Left renal pelvis (tissue), 4 donors: ENCODE measurements around the gene PLCL1. TPM values are rescaled to one million over a fixed set of nuclear protein-coding genes. Genes with fewer than 3 reads are reported as not detected.
A peak's percentile ranks its signal among the peaks of the same experiment; 100 is the strongest.
"Not testable (repeated sequence)": the region's sequence is repeated elsewhere in the genome, so short reads cannot be mapped to it uniquely, and the experiment has no call there.

Experiments used
- DNase-seq, 4 donors: peaks; one replicate each; pipeline ENCODE4 v3.0.0-alpha.2; 2013; ENCODE audit warnings: low read depth in 4 of 4, low spot score in 3 of 4
- polyA plus RNA-seq, 4 donors: library from polyadenylated mRNA; unstranded; fragments of 120-200 nt; gene quantifications; one replicate each; pipeline ENCODE4 v1.2.1, GENCODE V29; 2013; ENCODE audit not compliant: insufficient read length in 4 of 4

PLCL1 gene
- polyA plus RNA-seq, 4 donors = 14.9 to 23.4 (median 18.3) TPM

DNA sequence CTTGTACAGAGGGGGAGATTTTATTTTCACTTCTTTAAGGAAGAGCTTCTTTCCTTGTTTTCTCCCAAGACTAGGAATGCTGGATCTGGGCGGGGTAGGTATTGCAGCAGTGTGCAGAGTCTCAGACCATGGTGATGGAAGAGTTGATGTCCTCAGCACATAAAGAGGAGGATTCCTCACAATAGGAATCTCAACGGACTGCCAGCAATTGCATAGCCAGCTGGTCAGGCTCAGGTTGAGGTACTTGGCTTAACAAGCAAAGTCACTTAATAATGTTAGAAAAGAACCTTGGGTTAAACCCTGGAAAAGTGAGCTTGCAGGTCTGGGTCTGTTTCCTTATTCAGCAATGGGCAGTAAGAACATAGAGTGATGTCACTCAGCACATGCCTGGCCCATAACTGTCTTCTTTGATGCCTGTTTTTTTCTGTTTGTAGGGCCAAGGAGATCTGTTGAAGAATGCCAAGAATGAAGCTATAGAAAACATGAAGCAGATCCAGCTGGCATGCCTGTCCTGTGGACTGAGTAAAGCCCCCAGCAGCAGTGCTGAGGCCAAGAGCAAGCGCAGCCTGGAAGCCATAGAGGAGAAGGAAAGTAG is 342.1 kb downstream of the PLCL1 start:
- DNase-seq = no peak

- DNase-seq = no peak
These were observed 352.9 kb downstream of the PLCL1 start for GRCh38 chr2:198157314-198157713.

- peak; percentile 4 to 16 (median 10) for DNase-seq
These were observed 356.8 kb downstream of the PLCL1 start for GRCh38 chr2:198161151-198161550.

DNA sequence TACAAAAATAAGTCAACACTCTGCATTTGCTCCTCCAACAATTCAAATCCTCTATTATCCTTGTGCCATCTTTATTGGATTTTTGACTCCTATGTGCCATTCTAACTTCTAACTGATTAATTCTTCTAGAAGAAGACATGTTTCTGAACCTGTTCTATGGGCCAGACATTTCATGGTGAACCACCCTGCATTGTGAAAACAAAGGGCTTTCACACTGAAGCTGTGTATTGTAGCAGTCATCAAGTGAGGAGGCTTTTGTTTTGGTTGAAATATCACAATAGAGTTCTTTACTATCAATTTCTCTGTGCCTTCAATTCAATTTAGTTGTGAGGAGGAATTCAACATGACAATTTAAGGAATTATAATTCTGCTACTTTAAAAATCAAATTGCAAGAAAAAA is 357.9 kb downstream of the PLCL1 start:
- DNase-seq = no peak

GRCh38 chr2:198164843-198165242 is 360.4 kb downstream of the PLCL1 start:
- DNase-seq = no peak

DNA sequence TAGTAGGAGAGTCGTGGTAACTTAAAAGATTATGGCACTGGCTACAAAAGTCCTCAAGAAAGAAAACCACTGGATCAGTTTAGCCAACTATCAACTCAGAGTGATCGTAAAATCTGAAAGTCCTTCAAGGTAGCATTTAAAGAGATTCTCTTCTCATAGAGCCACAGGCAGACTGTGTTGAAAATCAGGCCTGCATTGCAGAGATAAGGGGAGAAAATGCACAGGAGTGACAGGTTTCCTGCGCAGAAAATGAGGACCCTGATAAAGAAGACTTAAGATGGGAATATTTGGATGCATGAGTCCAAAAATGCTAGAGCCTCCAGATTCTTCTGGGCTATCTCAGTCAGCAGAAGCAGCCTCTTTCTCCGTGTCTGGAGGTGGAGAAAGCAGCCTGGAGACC is 360.9 kb downstream of the PLCL1 start:
- no peak for DNase-seq

DNA sequence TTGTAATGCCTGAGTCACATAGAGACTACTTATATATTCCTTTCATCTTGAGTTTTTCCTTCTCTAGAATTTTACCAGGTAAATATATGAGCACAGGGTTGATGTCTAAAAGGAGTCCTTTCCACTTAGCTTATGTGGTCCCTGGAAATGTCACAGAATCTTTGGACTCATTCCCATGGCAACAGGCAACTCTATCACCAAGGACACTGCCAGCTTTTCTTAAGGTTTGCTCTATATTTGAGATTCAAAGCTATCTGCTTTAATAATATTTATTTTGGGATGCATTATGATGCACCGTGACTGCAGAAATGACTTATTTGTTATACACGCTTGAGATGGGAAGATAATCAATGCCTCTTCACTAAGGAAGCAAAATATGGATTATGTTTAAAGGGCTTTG is 363.0 kb downstream of the PLCL1 start:
- DNase-seq = no peak

DNA sequence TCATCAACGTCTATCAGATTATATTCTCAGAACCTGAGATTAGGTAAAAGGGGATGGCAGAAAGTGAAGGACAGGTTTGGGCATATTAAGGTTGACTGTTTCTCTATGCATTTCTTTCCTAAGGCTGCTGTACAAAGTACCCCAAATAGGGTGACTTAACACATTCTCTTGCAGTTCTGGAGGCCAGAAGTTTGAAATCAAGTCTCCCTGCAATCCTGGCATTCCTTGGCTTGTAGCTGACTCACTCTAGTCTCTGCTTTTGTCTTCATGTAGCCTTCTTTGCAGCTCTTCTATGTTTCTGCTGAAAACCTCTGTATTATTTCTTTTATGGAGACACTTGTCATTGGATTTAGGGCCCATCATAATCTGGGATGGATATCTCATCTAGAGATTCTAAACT is 364.3 kb downstream of the PLCL1 start:
- no peak for DNase-seq

DNA sequence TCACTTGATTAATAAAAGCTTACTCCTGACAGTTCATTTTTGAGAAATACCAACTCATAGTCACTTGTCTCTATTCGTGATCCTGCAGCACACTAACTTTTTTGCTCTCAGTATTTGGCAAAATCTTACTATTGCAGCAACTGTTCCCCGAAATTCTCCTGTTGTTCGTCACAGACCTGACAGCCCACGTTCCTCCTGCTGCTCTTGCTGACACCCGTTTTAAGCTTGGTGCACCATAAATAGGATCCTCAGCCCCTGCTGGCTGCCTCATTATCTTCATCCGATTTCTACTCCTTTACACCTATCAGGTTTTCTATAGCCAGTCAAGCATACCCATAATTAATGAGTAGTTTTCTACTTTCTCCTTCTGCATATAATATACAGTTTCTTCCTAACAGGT is 368.8 kb downstream of the PLCL1 start:
- no peak for DNase-seq

GRCh38 chr2:198173864-198174263 is 369.5 kb downstream of the PLCL1 start:
- DNase-seq = no peak

DNA sequence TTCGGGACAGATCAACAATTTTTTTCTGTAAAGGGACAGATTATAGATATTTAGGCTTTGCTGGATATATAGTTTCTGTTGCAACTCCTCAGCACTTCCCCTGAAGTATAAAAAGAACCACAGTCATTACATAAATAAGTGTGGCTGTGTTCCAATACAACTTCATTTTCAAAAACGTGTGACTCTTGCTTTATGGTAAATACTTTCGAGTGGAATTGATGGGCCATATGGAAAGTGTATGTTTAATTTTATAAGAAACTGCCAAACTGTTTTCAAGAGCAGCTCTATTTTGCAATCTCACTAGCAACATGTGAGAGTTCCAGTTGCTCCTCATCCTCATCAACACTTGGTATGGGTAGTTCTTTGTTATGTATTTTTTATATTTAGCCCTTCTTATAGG is 370.9 kb downstream of the PLCL1 start:
- no peak for DNase-seq

DNA sequence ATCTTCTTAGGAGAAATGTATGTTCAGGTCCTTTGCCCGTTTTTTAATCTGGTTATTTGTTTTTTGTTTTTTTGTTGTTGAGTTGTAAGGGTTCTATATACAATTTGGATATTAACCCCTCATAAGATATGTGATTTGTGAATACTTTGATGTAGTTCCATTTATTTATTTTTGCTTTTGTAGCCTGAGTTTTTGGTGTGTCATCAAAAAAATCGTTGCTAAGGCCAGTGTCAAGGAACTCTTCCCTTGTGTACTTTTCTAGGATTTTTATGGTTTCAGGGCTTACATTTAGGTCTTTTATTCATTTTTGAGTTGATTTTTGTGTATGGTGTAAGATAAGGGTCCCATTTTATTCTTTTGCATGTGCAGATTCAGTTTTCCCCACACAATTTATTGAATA is 372.6 kb downstream of the PLCL1 start:
- DNase-seq = no peak

- no peak for DNase-seq
These were observed 374.4 kb downstream of the PLCL1 start for GRCh38 chr2:198178766-198179165.

GRCh38 chr2:198186257-198186656 is 381.9 kb downstream of the PLCL1 start:
- DNase-seq = no peak

GRCh38 chr2:198187841-198188240 is 383.4 kb downstream of the PLCL1 start:
- DNase-seq = no peak

GRCh38 chr2:198188982-198189381 is 384.6 kb downstream of the PLCL1 start:
- DNase-seq = no peak

DNA sequence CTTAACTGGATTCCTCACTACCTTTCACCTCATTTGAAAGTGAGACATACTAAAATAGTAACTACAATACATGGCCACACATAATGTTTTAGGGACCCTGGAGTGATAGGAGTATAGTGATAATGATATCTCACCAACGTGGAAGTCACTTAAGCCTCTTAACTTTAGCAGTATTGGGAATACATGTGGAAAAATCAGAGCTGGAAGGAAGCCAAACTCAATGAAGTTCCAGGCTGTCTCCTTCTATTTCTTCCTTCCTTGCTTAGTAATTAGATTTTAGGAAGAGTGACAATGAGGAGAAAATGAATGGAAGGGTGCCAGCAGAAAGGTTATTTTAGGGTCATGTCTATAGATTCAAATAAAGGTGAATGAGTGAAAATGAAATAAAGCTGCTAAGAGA is 387.3 kb downstream of the PLCL1 start:
- DNase-seq = no peak

DNA sequence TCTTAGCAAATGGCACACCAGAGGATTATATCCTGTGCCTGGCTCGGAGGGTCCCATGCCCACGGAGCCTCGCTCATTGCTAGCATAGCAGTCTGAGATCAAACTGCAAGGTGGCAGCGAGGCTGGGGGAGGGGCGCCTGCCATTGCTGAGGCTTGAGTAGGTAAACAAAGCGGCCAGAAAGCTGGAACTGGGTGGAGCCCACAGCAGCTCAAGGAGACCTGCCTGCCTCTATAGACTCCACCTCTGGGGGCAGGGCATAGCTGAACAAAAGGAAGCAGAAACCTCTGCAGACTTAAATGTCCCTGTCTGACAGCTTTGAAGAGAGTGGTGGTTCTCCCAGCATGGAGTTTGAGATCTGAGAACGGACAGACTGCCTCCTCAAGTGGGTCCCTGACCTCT is 392.2 kb downstream of the PLCL1 start:
- not testable (repeated sequence) for DNase-seq

Other genes with a start within 250 kb of the PLCL1 start
- gene RFTN2, start 129.0 kb upstream of the PLCL1 start, polyA plus RNA-seq = 10 to 100 TPM; 18.3 to 36.6 (median 24.5) TPM
- gene MARS2, start 99.2 kb upstream of the PLCL1 start, polyA plus RNA-seq = 1 to 10 TPM; 2.6 to 8.6 (median 7.5) TPM
- under 1 TPM in 1 of 4 donors, not detected in 3; 0.20 TPM for gene BOLL, start 19.3 kb upstream of the PLCL1 start, polyA plus RNA-seq